OCI-LY7 (cell line): ENCODE data around the gene ESYT2. TPM values are rescaled to one million over a fixed set of nuclear protein-coding genes. Genes with fewer than 3 reads are reported as not detected.

Experiments
- BruUV-seq: library from RNA; stranded (reverse); fragments of 400-500 nt; replicated peaks from 2 replicates; lab custom pipeline; 2021; lab: Mats Ljungman, UMichigan
- CTCF ChIA-PET: fragments of 300-600 bp; sonication (Branson Sonifier 250); formaldehyde crosslinking; loops from one replicate; lab custom pipeline; 2022; ENCODE audit warnings: antibody characterized with exemption; ENCODE audit not compliant: unreplicated experiment; lab: Charles Lee
- POLR2A ChIA-PET: fragments of 300-600 bp; sonication (Branson Sonifier 250); formaldehyde crosslinking; loops from one replicate; lab custom pipeline; 2022; ENCODE audit warnings: antibody characterized with exemption; lab: Charles Lee
- DNase-seq: peaks from one replicate; pipeline ENCODE4 v3.0.0-alpha.2; 2015; ENCODE audit warnings: low spot score
- H2AFZ ChIP-seq: fragments of 200-600 bp; sonication (generic), shearing (Covaris generic); 2 replicates; pipeline ENCODE4 v1.6.1; 2014; ENCODE audit warnings: mild to moderate bottlenecking, antibody characterized with exemption, low read length, moderate library complexity
- H3K27ac ChIP-seq: fragments of 200-600 bp; sonication (generic); 2 replicates; pipeline ENCODE4 v1.5.1; 2014; ENCODE audit warnings: mixed run types, low read depth, mild to moderate bottlenecking, moderate library complexity, low read length, inconsistent platforms; ENCODE audit not compliant: poor library complexity, severe bottlenecking
- H3K36me3 ChIP-seq: fragments of 200-600 bp; sonication (generic); 2 replicates; pipeline ENCODE4 v1.6.1; 2014; ENCODE audit warnings: mild to moderate bottlenecking, antibody characterized with exemption, low read length, moderate library complexity, mixed read lengths; ENCODE audit not compliant: insufficient read depth
- H3K4me1 ChIP-seq: fragments of 200-600 bp; sonication (generic); 2 replicates; pipeline ENCODE4 v1.5.1; 2014; ENCODE audit warnings: mild to moderate bottlenecking, low read length; ENCODE audit not compliant: insufficient read depth, poor library complexity, severe bottlenecking
- H3K4me2 ChIP-seq: fragments of 200-600 bp; sonication (generic); 2 replicates; pipeline ENCODE4 v1.6.1; 2014; ENCODE audit warnings: mild to moderate bottlenecking, low read length
- H3K4me3 ChIP-seq: fragments of 200-600 bp; sonication (generic); 2 replicates; pipeline ENCODE4 v1.5.1; 2014; ENCODE audit warnings: mild to moderate bottlenecking, low read depth, low read length; ENCODE audit not compliant: poor library complexity, severe bottlenecking
- H3K79me2 ChIP-seq: fragments of 200-600 bp; sonication (generic); 2 replicates; pipeline ENCODE4 v1.6.1; 2016; ENCODE audit warnings: low read depth, mild to moderate bottlenecking, low read length, moderate library complexity, mixed read lengths; ENCODE audit not compliant: insufficient read depth
- H3K9me2 ChIP-seq: fragments of 200-600 bp; sonication (generic); 2 replicates; pipeline ENCODE4 v1.6.1; 2016; ENCODE audit warnings: mild to moderate bottlenecking, low read length, mixed read lengths; ENCODE audit not compliant: insufficient read depth
- H3K9me3 ChIP-seq: fragments of 200-600 bp; sonication (generic); 2 replicates; pipeline ENCODE4 v1.6.1; 2014; ENCODE audit warnings: mild to moderate bottlenecking, mixed run types, low read length, mixed read lengths
- H4K20me1 ChIP-seq: fragments of 200-600 bp; sonication (generic); 2 replicates; pipeline ENCODE4 v1.6.1; 2014; ENCODE audit warnings: mild to moderate bottlenecking, antibody characterized with exemption, low read length, moderate library complexity, mixed read lengths; ENCODE audit not compliant: insufficient read depth
- CTCF ChIP-seq: fragments of 200-600 bp; sonication (generic); conservative IDR thresholded peaks from 2 replicates; pipeline ENCODE4 v1.5.1; 2014; ENCODE audit warnings: mild to moderate bottlenecking, antibody characterized with exemption, low read length, moderate library complexity, mixed read lengths
- EZH2phosphoT487 ChIP-seq: fragments of 200-600 bp; sonication (generic); IDR thresholded peaks from 2 replicates; pipeline ENCODE4 v1.6.1; 2018; ENCODE audit warnings: low read depth, borderline replicate concordance, mild to moderate bottlenecking, mixed run types, antibody characterized with exemption, low read length, moderate library complexity, mixed read lengths
- intact Hi-C: fragments of 100-400 bp; cut with micrococcal nuclease; formaldehyde crosslinking; loops from one replicate; pipeline ENCODE4 v1.10.0; 2022; ENCODE audit not compliant: unreplicated experiment
- total RNA-seq, 2 experiments: library from RNA; depleted of rRNA in 1 of 2; stranded (reverse); fragments of >200 nt in 1 of 2; shearing (Covaris generic) in 1 of 2; gene quantifications; 2 replicates each; pipeline ENCODE4 v1.2.3, GENCODE V29; 2014 to 2022

Gene ESYT2
- total RNA-seq, 2 experiments from 2014 or later = 24.2 to 33.7 TPM

GRCh38 chr7:158784270-158784669 lies 45.0 kb downstream of the ESYT2 start:
- Histone ChIP-seq H3K36me3 (peaks cover 30% of the 10 kb centered on the region), H3K4me3 (no peak overlapping the region), H3K9me3 (peaks cover 6% of the 10 kb centered on the region; the same call in 1 of the 2 replicates), H3K9me2 (no peaks in the 10 kb centered on the region), H4K20me1 (no peaks in the 10 kb centered on the region), H3K4me1 (no peaks in the 10 kb centered on the region), H3K27ac (no peak overlapping the region), H3K4me2 (no peak overlapping the region), H3K79me2 (no peaks in the 10 kb centered on the region), H2AFZ (no peak overlapping the region)
- no TSS peak for BruUV-seq
- CTCF ChIA-PET = no interaction called here
- TF ChIP-seq EZH2phosphoT487 (no peak), CTCF (no peak)
- intact Hi-C loops = no loop called here
- no peak for DNase-seq
- POLR2A ChIA-PET = no interaction called here

DNA sequence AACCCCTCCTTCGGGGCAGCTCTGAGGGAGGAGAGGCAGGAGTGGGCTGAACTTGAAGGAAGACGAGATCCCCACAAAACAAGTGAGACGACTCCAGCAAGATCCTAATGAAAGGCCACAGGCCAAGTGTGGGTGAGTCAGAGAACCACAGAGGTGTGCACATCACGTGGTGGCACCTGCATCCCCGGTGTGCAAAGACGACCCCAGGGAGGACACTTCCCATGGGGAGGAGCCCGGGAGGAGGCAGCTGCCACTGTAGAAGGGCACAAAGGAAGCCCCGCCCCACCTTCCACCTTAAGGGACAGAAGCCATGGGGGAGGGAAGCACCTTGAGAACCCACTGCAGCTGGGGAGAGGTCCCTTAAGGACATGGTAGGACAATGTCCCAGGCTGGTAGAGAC lies 45.7 kb downstream of the ESYT2 start:
- no peak overlapping the region for H2AFZ ChIP-seq
- no peaks in the 10 kb centered on the region for H4K20me1 ChIP-seq
- no peaks in the 10 kb centered on the region for H3K9me2 ChIP-seq
- H3K36me3 ChIP-seq = peaks cover 33% of the 10 kb centered on the region
- no peaks in the 10 kb centered on the region for H3K4me1 ChIP-seq
- H3K4me3 ChIP-seq = no peak overlapping the region
- no peak overlapping the region for H3K27ac ChIP-seq
- intact Hi-C loops = no loop called here
- H3K9me3 ChIP-seq = peaks cover 6% of the 10 kb centered on the region; the same call in 1 of the 2 replicates
- ChIA-PET CTCF (no interaction called here), POLR2A (no interaction called here)
- no peak overlapping the region for H3K4me2 ChIP-seq
- BruUV-seq = no TSS peak
- no peak for DNase-seq
- TF ChIP-seq CTCF = no peak
- no peak for TF ChIP-seq EZH2phosphoT487
- H3K79me2 ChIP-seq = no peaks in the 10 kb centered on the region

GRCh38 chr7:158782761-158783401 lies 46.4 kb downstream of the ESYT2 start:
- DNase-seq = no peak
- Histone ChIP-seq H4K20me1 (no peaks in the 10 kb centered on the region), H3K9me2 (no peaks in the 10 kb centered on the region), H3K36me3 (peaks cover 33% of the 10 kb centered on the region), H3K4me2 (no peak overlapping the region), H2AFZ (no peak overlapping the region), H3K4me3 (no peak overlapping the region), H3K9me3 (peaks cover 6% of the 10 kb centered on the region; the same call in 1 of the 2 replicates), H3K27ac (no peak overlapping the region), H3K79me2 (no peaks in the 10 kb centered on the region), H3K4me1 (no peaks in the 10 kb centered on the region)
- intact Hi-C loops = no loop called here
- BruUV-seq = no TSS peak
- ChIA-PET POLR2A (no interaction called here), CTCF (no interaction called here)
- no peak for TF ChIP-seq CTCF
- TF ChIP-seq EZH2phosphoT487 = no peak
